Body of pancreas (tissue), 4 donors: ENCODE results near the gene NDRG3. TPM values are rescaled to one million over a fixed set of nuclear protein-coding genes. Genes with fewer than 3 reads are reported as not detected.

Experiments
- ATAC-seq: fragments of 150-250 bp; one replicate; pipeline ENCODE4 v1.9.1; 2016
- DNase-seq, 4 donors: peaks; one replicate each; pipeline ENCODE4 v3.0.0-alpha.2; 2019
- H3K27ac ChIP-seq, 4 donors: fragments of 200-600 bp; sonication (generic); 1 replicate in 3 of 4; 2 replicates in 1 of 4; pipeline versions ENCODE4 v1.5.1 to v1.6.1; 2016 to 2019; ENCODE audit warnings: mild to moderate bottlenecking in 1 of 4, mixed read lengths in 1 of 4, moderate library complexity in 1 of 4
- H3K27me3 ChIP-seq, 2 donors: fragments of 200-600 bp; sonication (generic); one replicate each; pipeline ENCODE4 v1.6.0; 2016; ENCODE audit warnings: mild to moderate bottlenecking in 1 of 2
- H3K36me3 ChIP-seq, 2 donors: fragments of 200-600 bp; sonication (generic); replicated peaks in 1 of 2; 2 replicates each; pipeline ENCODE4 v1.5.1; 2016; ENCODE audit warnings: low read depth in 2 of 2; ENCODE audit not compliant: insufficient read depth in 1 of 2
- H3K4me1 ChIP-seq: fragments of 200-600 bp; sonication (generic); one replicate; pipeline ENCODE4 v1.6.0; 2016
- H3K4me3 ChIP-seq, 2 donors: fragments of 200-600 bp; sonication (generic); 1 replicate in 1 of 2; 2 replicates in 1 of 2; pipeline ENCODE4 v1.5.1; 2016 to 2019
- H3K9me3 ChIP-seq, 3 donors: fragments of 200-600 bp; sonication (generic); 1 replicate in 2 of 3; 2 replicates in 1 of 3; pipeline ENCODE4 v1.5.1; 2016
- POLR2A ChIP-seq, 3 donors: fragments of 450-650 bp; IDR thresholded peaks; one replicate each; pipeline ENCODE4 v1.6.1; 2016; ENCODE audit warnings: antibody characterized with exemption in 3 of 3, mild to moderate bottlenecking in 2 of 3
- WGBS, 2 donors: methylation state at CpG; one replicate each; pipeline ENCODE4 v1.1.5; 2017; 5-methylcytosine and 5-hydroxymethylcytosine counted together
- intact Hi-C: fragments of 100-400 bp; cut with DNase I; formaldehyde crosslinking; loops from one replicate; pipeline ENCODE4 v1.15.1; 2023
- total RNA-seq, 2 donors: library from RNA; depleted of rRNA; stranded (reverse); fragments of >200 nt; gene quantifications; one replicate each; pipeline ENCODE4 v1.1.0, GENCODE V29; 2016
- TF ChIP-seq, protein P1 (sequence below), 7 experiments: fragments of 450-650 bp in 4 of 7; fragments of 200-600 bp in 3 of 7; sonication (generic) in 3 of 7; IDR thresholded peaks; one replicate each; pipeline ENCODE4 v1.5.1; 2016 to 2019; ENCODE audit warnings: antibody characterized with exemption in 7 of 7

Gene NDRG3
- total RNA-seq, 2 donors from 2014 or later, result 9.2 to 11.9 TPM

DNA sequence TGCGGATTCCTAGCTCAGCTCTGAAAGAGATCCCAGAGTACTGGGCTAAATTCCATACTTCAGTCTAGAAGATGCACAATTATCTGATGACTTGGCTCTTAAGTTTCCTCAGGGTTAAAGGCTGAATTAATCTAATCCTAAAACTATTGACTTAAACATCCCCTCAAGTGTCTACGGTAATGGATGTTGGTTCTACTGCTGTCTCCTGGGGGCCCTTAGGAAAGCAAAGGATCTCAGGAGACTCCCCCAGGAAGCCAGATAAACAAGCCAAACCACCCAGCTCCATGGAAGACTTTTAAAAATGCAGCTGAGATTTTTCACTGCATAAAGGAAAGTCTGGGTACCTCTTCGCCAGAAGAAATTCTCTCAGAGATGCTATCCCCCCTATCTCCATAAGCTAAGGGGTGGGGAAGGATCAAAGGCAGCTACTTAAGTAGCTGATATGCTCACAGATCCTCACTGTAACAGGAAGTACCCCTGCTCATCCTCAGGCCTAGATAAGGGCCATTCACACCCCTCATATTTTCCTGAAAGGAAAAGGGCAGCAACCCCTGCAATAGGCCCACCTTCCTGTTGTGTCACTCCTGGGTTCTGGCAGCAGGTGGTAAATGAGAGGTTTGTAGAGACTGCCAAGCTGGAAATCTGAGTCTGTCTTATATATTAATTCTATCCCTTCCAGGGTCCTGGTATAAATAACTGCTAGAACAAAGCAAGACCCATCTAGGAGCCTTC is 9.3 kb downstream of the NDRG3 start:
- Histone ChIP-seq H3K27ac (no peak overlapping the region), H3K36me3 (no peaks in the 10 kb centered on the region), H3K4me3 (no peak overlapping the region), H3K9me3 (no peaks in the 10 kb centered on the region), H3K27me3 (no peaks in the 10 kb centered on the region), H3K4me1 (no peaks in the 10 kb centered on the region)
- 89 to 92% methylated on average over 3 of the region's 3 CpGs for WGBS, 2 donors
- no peak for DNase-seq
- ATAC-seq, result no peak
- intact Hi-C loops, result no loop called here
- TF ChIP-seq POLR2A (IDR thresholded peaks at IDR 0.05), result no peak
- TF ChIP-seq, protein P1, sequence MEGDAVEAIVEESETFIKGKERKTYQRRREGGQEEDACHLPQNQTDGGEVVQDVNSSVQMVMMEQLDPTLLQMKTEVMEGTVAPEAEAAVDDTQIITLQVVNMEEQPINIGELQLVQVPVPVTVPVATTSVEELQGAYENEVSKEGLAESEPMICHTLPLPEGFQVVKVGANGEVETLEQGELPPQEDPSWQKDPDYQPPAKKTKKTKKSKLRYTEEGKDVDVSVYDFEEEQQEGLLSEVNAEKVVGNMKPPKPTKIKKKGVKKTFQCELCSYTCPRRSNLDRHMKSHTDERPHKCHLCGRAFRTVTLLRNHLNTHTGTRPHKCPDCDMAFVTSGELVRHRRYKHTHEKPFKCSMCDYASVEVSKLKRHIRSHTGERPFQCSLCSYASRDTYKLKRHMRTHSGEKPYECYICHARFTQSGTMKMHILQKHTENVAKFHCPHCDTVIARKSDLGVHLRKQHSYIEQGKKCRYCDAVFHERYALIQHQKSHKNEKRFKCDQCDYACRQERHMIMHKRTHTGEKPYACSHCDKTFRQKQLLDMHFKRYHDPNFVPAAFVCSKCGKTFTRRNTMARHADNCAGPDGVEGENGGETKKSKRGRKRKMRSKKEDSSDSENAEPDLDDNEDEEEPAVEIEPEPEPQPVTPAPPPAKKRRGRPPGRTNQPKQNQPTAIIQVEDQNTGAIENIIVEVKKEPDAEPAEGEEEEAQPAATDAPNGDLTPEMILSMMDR (IDR thresholded peaks at IDR 0.05), result no peak

DNA sequence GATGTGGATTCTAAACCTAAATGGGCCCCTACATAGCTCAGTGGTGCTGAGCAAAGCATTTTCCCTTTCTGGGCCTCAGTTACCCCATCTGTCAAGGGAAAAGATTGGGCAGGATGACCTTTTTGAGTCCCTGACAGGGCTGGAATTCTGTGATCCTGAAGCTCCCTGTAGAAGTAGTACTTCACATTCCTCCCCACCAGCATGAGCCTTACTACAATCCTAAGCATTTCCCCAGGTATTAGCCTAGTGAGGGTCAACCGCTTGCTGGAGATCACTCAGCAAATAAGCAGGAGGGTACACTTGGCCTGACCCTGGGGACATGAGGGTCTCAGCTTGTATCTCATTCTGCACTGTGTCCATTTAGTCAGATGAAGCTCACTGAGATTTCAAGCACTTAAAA is 13.4 kb downstream of the NDRG3 start:
- H3K27ac ChIP-seq, result no peak overlapping the region
- intact Hi-C loops, result no loop called here
- H3K36me3 ChIP-seq, result no peaks in the 10 kb centered on the region

DNA sequence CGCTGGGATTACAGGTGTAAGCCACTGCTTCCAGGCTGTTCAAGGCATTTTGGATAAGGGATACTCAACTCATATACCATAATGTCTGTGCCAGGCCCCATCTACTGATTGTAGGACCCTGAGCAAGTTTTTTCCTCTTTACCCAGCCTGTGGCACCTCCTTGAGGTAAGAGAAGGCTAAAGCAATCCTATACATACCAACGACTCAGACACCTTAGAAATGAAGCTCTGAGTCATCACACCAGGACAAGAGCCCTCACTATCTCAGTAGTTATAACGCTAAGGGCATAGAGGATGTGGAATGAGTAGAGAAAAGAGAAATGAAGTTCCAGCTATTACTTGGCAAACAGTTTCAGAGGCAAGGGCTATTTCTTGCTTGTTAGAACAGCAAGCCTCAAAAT is 16.9 kb downstream of the NDRG3 start:
- WGBS, 2 donors, result 56 to 79% methylated on average over 3 of the region's 3 CpGs
- DNase-seq, result no peak

More for the DNA sequence above, 13.4 kb downstream of the NDRG3 start:
- H3K4me3 ChIP-seq, result no peak overlapping the region
- H3K9me3 ChIP-seq, result no peaks in the 10 kb centered on the region
- ATAC-seq, result no peak
- no peak for TF ChIP-seq POLR2A (IDR thresholded peaks at IDR 0.05)
- TF ChIP-seq, protein P1 (IDR thresholded peaks at IDR 0.05), result no peak
- H3K27me3 ChIP-seq, result no peaks in the 10 kb centered on the region
- DNase-seq, result no peak
- WGBS, 2 donors, result 100% methylated on average over 1 of the region's 1 CpG
- no peaks in the 10 kb centered on the region for H3K4me1 ChIP-seq

DNA sequence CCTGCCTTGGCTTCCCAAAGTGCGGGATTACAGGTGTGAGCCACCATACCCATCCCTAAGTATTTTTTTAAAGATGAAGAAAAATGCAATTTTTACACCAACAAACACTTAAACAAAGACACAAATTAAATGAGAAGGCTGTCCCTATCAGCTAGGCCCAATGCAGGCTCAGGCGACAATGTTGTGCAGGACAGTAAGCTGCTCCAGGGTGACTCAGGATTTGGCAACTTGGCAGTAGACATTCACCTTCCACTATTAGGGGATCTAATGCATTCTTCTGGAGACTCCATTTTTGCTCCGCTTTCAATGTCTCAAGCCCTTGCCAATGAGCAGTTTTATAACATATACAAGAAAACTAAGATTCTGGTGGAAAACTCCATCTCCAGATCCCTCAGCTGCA is 19.7 kb downstream of the NDRG3 start:
- WGBS, 2 donors, result 93 to 97% methylated on average over 3 of the region's 3 CpGs
- H3K4me3 ChIP-seq, result no peak overlapping the region
- DNase-seq, result no peak
- ATAC-seq, result no peak
- H3K27me3 ChIP-seq, result no peaks in the 10 kb centered on the region
- no peaks in the 10 kb centered on the region for H3K36me3 ChIP-seq
- no peak overlapping the region for H3K27ac ChIP-seq
- TF ChIP-seq POLR2A (IDR thresholded peaks at IDR 0.05), result no peak
- TF ChIP-seq, protein P1 (IDR thresholded peaks at IDR 0.05), result no peak
- H3K4me1 ChIP-seq, result no peaks in the 10 kb centered on the region
- no peaks in the 10 kb centered on the region for H3K9me3 ChIP-seq
- intact Hi-C loops, result no loop called here

More for the DNA sequence above, 16.9 kb downstream of the NDRG3 start:
- TF ChIP-seq, protein P1 (IDR thresholded peaks at IDR 0.05), result no peak
- no peak for TF ChIP-seq POLR2A (IDR thresholded peaks at IDR 0.05)
- ATAC-seq, result no peak
- no peaks in the 10 kb centered on the region for H3K27me3 ChIP-seq
- no peak overlapping the region for H3K4me3 ChIP-seq
- no peaks in the 10 kb centered on the region for H3K36me3 ChIP-seq
- H3K9me3 ChIP-seq, result no peaks in the 10 kb centered on the region
- intact Hi-C loops, result no loop called here
- H3K4me1 ChIP-seq, result no peaks in the 10 kb centered on the region
- H3K27ac ChIP-seq, result no peak overlapping the region

DNA sequence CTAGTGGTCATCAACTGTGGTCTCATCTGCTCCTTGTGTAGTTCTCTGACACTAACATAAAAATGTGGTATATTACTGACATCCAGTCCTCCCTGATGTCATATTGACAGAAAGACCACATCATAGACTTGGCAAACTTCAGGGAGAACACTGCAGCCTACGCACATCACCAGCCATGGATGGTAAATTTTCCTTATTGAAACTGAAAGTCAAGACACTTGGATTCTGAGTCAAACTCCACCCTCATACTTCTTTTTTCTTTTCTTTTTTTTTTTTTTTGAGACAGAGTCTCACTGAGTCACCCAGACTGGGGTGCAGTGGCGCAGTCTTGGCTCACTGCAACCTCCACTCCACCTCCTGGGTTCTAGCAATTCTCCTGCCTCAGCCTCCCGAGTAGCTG is 25.4 kb downstream of the NDRG3 start:
- Histone ChIP-seq H3K27ac (no peak overlapping the region), H3K9me3 (no peaks in the 10 kb centered on the region), H3K4me1 (no peaks in the 10 kb centered on the region), H3K36me3 (no peaks in the 10 kb centered on the region), H3K4me3 (no peak overlapping the region), H3K27me3 (no peaks in the 10 kb centered on the region)
- ATAC-seq (no peak), DNase-seq (no peak)
- no peak for TF ChIP-seq POLR2A (IDR thresholded peaks at IDR 0.05)
- 88 to 97% methylated on average over 3 of the region's 3 CpGs for WGBS, 2 donors
- intact Hi-C loops, result no loop called here
